PFSK-1 (cell line): ENCODE measurements around the gene NUDT16. TPM values are rescaled to one million over a fixed set of nuclear protein-coding genes. Genes with fewer than 3 reads are reported as not detected.

ENCODE experiments used
- FOXP2 ChIP-seq: optimal IDR thresholded peaks from 2 replicates; pipeline ENCODE3; 2011; ENCODE audit warnings: borderline replicate concordance, control low read depth, inconsistent platforms; ENCODE audit not compliant: insufficient read depth; ENCODE audit errors: extremely low read length, extremely low read depth
- POLR2AphosphoS5 ChIP-seq: IDR thresholded peaks from 2 replicates; pipeline ENCODE4 v1.6.1; 2012; ENCODE audit warnings: low read depth, mild to moderate bottlenecking, control low read depth, low read length, moderate library complexity
- SIN3A ChIP-seq: IDR thresholded peaks from 2 replicates; pipeline ENCODE4 v1.6.1; 2012; ENCODE audit warnings: mild to moderate bottlenecking, low read length, moderate library complexity, borderline replicate concordance; ENCODE audit not compliant: insufficient read depth
- TAF1 ChIP-seq: IDR thresholded peaks from 2 replicates; pipeline ENCODE4 v1.6.1; 2012; ENCODE audit warnings: low read length, control low read depth, borderline replicate concordance; ENCODE audit not compliant: insufficient read depth
- polyA plus RNA-seq: library from polyadenylated mRNA; unstranded; fragments of >200 nt; gene quantifications from one replicate; pipeline ENCODE4 v1.2.1, GENCODE V29; 2012; ENCODE audit warnings: low read depth, missing spikeins; ENCODE audit not compliant: insufficient read length
- TF ChIP-seq, protein P1 (sequence below), 2 experiments: IDR thresholded peaks; 2 replicates each; pipeline versions ENCODE4 v1.6.1 to v1.8.0; 2011 to 2012; ENCODE audit warnings: low read depth in 2 of 2, low read length in 2 of 2, control low read depth in 1 of 2, inconsistent platforms in 1 of 2, mild to moderate bottlenecking in 1 of 2, moderate library complexity in 1 of 2; ENCODE audit not compliant: insufficient read depth in 1 of 2

The NUDT16 gene
- 7.6 TPM for polyA plus RNA-seq

DNA sequence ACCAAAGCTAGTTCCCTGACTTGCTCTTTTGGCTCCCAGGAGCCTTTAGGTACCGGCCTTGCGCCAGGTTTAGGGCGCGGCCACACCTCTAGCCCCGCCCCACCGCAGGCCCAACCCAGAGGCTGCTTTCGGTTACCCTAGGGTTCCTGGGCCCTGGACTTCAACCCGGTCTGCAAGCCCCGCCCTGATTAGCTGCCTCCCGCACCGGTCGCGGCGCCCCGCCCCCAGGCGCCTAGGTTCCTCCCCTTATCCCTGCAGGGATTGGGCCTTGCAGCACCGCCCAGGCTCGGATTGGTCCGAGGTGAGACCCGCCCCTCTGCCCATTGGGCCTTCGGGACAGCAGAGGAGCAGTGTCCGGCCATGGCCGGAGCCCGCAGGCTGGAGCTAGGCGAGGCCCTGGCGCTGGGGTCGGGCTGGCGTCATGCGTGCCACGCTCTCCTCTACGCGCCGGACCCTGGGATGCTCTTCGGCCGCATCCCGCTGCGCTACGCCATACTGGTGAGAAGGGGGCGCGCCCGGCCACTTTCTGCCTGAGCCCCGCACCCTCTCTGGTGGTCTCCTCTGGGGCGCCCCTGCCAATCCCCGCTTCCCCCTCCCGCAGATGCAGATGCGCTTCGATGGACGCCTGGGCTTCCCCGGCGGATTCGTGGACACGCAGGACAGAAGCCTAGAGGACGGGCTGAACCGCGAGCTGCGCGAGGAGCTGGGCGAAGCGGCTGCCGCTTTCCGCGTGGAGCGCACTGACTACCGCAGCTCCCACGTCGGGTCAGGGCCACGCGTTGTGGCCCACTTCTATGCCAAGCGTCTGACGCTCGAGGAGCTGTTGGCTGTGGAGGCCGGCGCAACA is at the start of gene NUDT16:
TSS of gene NUDT16 (plus strand) at position 330 of the 847 bp plus-strand sequence. CDS start at position 361, 31 bp downstream.
- TF ChIP-seq TAF1 (peak; percentile 61; the same call in 1 of the 2 replicates), FOXP2 (peak; percentile 59), SIN3A (0 out of 2 replicates have a peak, but pooled peaks have one; percentile 15), POLR2AphosphoS5 (peak; percentile 83)
- TF ChIP-seq, protein P1, sequence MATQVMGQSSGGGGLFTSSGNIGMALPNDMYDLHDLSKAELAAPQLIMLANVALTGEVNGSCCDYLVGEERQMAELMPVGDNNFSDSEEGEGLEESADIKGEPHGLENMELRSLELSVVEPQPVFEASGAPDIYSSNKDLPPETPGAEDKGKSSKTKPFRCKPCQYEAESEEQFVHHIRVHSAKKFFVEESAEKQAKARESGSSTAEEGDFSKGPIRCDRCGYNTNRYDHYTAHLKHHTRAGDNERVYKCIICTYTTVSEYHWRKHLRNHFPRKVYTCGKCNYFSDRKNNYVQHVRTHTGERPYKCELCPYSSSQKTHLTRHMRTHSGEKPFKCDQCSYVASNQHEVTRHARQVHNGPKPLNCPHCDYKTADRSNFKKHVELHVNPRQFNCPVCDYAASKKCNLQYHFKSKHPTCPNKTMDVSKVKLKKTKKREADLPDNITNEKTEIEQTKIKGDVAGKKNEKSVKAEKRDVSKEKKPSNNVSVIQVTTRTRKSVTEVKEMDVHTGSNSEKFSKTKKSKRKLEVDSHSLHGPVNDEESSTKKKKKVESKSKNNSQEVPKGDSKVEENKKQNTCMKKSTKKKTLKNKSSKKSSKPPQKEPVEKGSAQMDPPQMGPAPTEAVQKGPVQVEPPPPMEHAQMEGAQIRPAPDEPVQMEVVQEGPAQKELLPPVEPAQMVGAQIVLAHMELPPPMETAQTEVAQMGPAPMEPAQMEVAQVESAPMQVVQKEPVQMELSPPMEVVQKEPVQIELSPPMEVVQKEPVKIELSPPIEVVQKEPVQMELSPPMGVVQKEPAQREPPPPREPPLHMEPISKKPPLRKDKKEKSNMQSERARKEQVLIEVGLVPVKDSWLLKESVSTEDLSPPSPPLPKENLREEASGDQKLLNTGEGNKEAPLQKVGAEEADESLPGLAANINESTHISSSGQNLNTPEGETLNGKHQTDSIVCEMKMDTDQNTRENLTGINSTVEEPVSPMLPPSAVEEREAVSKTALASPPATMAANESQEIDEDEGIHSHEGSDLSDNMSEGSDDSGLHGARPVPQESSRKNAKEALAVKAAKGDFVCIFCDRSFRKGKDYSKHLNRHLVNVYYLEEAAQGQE (IDR thresholded peaks at IDR 0.05; ENCODE audit: insufficient read depth in 1 of 2, low read depth in 2 of 2, low read length in 2 of 2), result no peak

DNA sequence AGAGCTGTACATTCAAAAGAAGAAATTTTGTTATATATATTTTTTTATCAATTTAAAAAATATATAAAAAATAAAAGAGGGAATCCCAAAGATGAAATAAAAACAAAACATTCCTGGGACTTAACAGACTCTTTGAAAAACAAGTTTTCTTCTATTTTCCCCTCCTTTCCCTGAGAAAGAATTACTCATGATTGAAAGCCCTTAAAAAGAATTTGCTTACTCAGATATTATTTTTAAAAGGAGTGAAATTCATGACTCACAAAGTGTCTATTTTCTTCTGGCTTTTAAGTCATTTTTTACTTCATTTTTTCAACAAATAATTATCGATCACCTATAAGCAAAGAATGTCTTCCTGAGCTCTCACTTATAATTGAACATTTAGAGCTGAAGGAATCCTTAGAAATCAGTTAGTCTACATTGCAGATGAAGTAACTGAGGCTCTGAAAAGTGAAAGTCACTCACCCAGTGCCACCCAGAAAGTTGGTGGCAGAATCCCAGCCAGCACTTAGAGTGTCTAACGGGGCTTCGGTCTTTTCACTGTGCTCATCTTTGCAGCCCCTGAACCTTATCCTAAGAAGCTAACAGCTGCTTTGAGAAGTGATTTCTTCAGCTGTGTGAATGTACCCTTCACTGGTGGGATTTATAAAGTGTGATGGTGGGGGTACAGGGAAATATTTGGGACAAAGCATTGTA is 42.5 kb upstream of the NUDT16 start:
- TF ChIP-seq POLR2AphosphoS5 (no peak), SIN3A (no peak), FOXP2 (no peak), TAF1 (no peak)
- TF ChIP-seq, protein P1 (IDR thresholded peaks at IDR 0.05; ENCODE audit: insufficient read depth in 1 of 2, low read depth in 2 of 2, low read length in 2 of 2), result no peak

DNA sequence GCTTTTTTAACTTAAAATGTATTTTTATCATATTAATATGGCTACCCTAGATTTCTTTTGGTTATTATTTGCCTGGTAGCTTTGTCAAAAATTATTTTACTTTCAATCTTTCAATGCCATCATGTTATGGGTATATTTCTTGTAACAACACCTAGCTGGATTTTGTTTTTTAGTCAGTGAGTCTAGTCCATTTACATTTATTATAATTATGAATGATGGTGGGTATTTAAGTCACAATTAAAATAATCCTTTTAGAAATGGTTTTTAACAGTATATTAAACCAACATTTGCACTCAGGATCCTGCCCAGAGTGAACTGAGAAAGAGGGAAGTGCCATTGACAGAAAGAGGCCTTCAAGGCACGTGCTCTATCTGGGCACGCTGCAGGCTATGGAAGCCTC is 39.8 kb upstream of the NUDT16 start:
- no peak for TF ChIP-seq SIN3A

DNA sequence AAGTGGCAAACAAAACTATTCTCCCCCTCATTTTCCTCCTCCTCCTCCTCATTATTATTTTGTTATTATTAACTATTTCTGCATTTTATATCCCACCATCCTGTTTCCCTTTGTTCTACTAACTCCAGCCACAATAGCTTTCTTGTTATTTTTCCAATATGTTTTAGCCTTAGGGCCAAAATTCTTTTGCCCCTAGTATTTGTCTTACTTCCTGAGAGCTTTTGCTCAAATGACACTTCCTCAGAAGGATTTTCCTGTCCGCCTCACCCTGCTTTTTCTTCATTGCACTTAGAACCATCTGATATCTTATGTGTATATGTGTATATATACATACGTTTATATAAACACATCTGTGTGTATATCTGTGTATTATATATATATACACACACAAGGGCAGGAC is 32.7 kb upstream of the NUDT16 start:
- no peak for TF ChIP-seq TAF1
- TF ChIP-seq POLR2AphosphoS5, result no peak
- TF ChIP-seq, protein P1 (IDR thresholded peaks at IDR 0.05; ENCODE audit: insufficient read depth in 1 of 2, low read depth in 2 of 2, low read length in 2 of 2), result no peak
- TF ChIP-seq SIN3A, result no peak
- TF ChIP-seq FOXP2, result no peak

DNA sequence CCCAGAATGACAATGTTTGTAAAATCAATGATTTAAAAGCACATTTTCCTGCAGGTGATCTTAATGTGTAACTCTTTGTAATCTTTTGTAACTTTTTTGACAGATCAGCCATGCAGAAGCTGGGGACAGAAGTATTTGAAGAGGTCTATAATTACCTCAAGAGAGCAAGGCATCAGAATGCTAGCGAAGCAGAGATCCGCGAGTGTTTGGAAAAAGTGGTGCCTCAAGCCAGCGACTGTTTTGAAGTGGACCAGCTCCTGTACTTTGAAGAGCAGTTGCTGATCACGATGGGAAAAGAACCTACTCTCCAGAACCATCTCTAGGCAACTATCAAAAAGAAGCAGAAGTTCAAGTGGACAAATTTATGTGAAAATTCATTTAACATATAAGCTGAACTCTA is 32.1 kb upstream of the NUDT16 start:
- TF ChIP-seq FOXP2 (no peak), POLR2AphosphoS5 (no peak), TAF1 (no peak), SIN3A (no peak)
- TF ChIP-seq, protein P1 (IDR thresholded peaks at IDR 0.05; ENCODE audit: insufficient read depth in 1 of 2, low read depth in 2 of 2, low read length in 2 of 2), result no peak
